HEK293T (cell line): ENCODE data around the gene IRF6.

ENCODE experiments used
- CTCF ChIA-PET: fragments of 350-600 bp; formaldehyde crosslinking; extraction: SDS; loops from one replicate; lab custom pipeline; 2021; ENCODE audit warnings: antibody characterized with exemption, inconsistent platforms; lab: Yijun Ruan, JAX
- POLR2A ChIA-PET: fragments of 350-600 bp; formaldehyde crosslinking; extraction: SDS; loops from one replicate; lab custom pipeline; 2020; ENCODE audit warnings: antibody characterized with exemption, inconsistent platforms; lab: Yijun Ruan, JAX
- DNase-seq: peaks from one replicate; pipeline ENCODE4 v3.0.0; 2012; ENCODE audit warnings: mixed read lengths; ENCODE audit errors: extremely low spot score
- ARNT ChIP-seq: fragments of 450-650 bp; IDR thresholded peaks from 2 replicates; pipeline ENCODE4 v1.6.1; 2017; ENCODE audit warnings: mild to moderate bottlenecking
- BHLHE40 ChIP-seq: fragments of 450-650 bp; IDR thresholded peaks from 2 replicates; pipeline ENCODE4 v1.6.1; 2016; ENCODE audit warnings: mild to moderate bottlenecking, moderate library complexity, borderline replicate concordance
- CTBP1 ChIP-seq: fragments of 450-650 bp; IDR thresholded peaks from 2 replicates; pipeline ENCODE4 v1.6.1; 2016; ENCODE audit warnings: borderline replicate concordance
- ELF4 ChIP-seq: fragments of 450-650 bp; IDR thresholded peaks from 2 replicates; pipeline ENCODE4 v1.6.1; 2017; ENCODE audit warnings: antibody characterized with exemption
- FOXA1 ChIP-seq: fragments of 450-650 bp; IDR thresholded peaks from 2 replicates; pipeline ENCODE4 v1.6.1; 2016; ENCODE audit warnings: mild to moderate bottlenecking
- FOXK2 ChIP-seq: fragments of 450-650 bp; IDR thresholded peaks from 2 replicates; pipeline ENCODE4 v1.6.1; 2016; ENCODE audit warnings: mild to moderate bottlenecking
- FOXM1 ChIP-seq: fragments of 450-650 bp; IDR thresholded peaks from 2 replicates; pipeline ENCODE4 v1.6.1; 2017; ENCODE audit warnings: mild to moderate bottlenecking, borderline replicate concordance
- HDGF ChIP-seq: fragments of 450-650 bp; IDR thresholded peaks from 2 replicates; pipeline ENCODE4 v1.6.1; 2017; ENCODE audit warnings: antibody characterized with exemption, borderline replicate concordance
- L3MBTL2 ChIP-seq: fragments of 450-650 bp; conservative IDR thresholded peaks from 2 replicates; pipeline ENCODE4 v1.6.1; 2016; ENCODE audit warnings: mild to moderate bottlenecking
- LEF1 ChIP-seq: fragments of 450-650 bp; IDR thresholded peaks from 2 replicates; pipeline ENCODE4 v1.6.1; 2017; ENCODE audit warnings: mild to moderate bottlenecking, borderline replicate concordance
- NFRKB ChIP-seq: fragments of 450-650 bp; IDR thresholded peaks from 2 replicates; pipeline ENCODE4 v1.6.1; 2016; ENCODE audit warnings: mild to moderate bottlenecking, moderate library complexity
- SP1 ChIP-seq: fragments of 450-650 bp; IDR thresholded peaks from 2 replicates; pipeline ENCODE4 v1.6.1; 2017
- SUZ12 ChIP-seq: fragments of 450-650 bp; IDR thresholded peaks from 2 replicates; pipeline ENCODE4 v1.6.1; 2016; ENCODE audit warnings: mild to moderate bottlenecking
- TARDBP ChIP-seq: fragments of 450-650 bp; IDR thresholded peaks from 2 replicates; pipeline ENCODE4 v1.6.1; 2016
- ZNF384 ChIP-seq: fragments of 450-650 bp; IDR thresholded peaks from 2 replicates; pipeline ENCODE4 v1.6.1; 2016
- TF ChIP-seq, protein P1 (sequence below): fragments of 450-650 bp; IDR thresholded peaks from 2 replicates; pipeline ENCODE4 v1.6.1; 2016

The IRF6 gene

DNA sequence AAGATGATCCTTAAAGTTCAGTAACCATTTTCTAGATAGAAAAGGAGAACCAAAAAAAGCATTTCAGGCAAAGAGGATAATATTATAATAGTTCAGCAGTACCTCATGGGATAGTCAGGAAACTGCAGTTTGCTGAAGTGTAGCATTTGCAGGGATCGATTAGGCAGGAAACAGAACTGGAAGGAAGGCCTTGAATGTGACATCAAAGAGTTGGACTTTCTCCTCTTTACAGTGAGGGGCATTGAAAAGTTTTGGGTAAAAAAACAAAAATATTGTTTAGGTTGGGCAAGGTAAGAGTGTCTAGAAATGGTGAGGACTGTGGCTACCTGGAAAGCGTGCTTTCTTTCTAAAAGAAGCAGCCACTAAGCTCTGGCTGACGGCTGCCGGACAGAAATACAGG, 8.0 kb upstream of the IRF6 start:
- TF ChIP-seq ELF4 (no peak), CTBP1 (no peak), L3MBTL2 (no peak), LEF1 (no peak)
- ChIA-PET POLR2A (no interaction called here), CTCF (interaction anchor here (1.7 kb wide), 1 partner anchor 9 kb away, joined by 11 read pairs; no protein-coding TSS in a partner anchor)
- no peak for DNase-seq

DNA sequence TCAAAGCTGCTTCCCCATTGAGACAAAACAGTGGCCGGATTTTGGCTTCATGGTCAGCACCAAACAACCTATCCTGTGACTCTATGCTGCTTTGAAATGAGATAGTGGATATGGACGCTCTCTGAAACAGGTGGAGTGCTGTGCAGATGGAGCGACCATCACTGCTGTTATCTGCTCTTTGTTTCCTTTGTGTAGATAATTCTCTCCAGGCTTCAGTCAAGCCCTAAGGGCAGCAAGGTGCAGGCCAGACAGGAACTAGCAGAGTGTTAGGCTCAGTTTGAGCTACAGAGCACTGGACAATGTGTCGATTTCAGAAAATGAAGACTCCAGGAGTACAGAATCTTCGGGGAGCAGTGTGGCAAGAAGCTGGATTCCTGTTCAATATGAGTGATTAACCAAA, 4.8 kb upstream of the IRF6 start:
- ChIA-PET POLR2A (interaction anchor here (1.1 kb wide), 1 partner anchor 17 kb away, joined by 3 read pairs; the partner anchor contains the start of gene UTP25), CTCF (interaction anchor here (1.9 kb wide), 1 partner anchor 12 kb away, joined by 9 read pairs; no protein-coding TSS in a partner anchor)
- no peak for DNase-seq
- no peak for TF ChIP-seq ELF4
- no peak for TF ChIP-seq L3MBTL2
- no peak for TF ChIP-seq CTBP1
- TF ChIP-seq LEF1, result no peak
- TF ChIP-seq TARDBP, result no peak
- TF ChIP-seq HDGF, result no peak
- TF ChIP-seq SP1, result no peak
- no peak for TF ChIP-seq FOXA1
- no peak for TF ChIP-seq BHLHE40
- TF ChIP-seq SUZ12, result no peak
- TF ChIP-seq ARNT, result no peak
- no peak for TF ChIP-seq ZNF384
- TF ChIP-seq, protein P1, sequence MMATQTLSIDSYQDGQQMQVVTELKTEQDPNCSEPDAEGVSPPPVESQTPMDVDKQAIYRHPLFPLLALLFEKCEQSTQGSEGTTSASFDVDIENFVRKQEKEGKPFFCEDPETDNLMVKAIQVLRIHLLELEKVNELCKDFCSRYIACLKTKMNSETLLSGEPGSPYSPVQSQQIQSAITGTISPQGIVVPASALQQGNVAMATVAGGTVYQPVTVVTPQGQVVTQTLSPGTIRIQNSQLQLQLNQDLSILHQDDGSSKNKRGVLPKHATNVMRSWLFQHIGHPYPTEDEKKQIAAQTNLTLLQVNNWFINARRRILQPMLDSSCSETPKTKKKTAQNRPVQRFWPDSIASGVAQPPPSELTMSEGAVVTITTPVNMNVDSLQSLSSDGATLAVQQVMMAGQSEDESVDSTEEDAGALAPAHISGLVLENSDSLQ, result no peak
- no peak for TF ChIP-seq NFRKB
- TF ChIP-seq FOXM1, result no peak
- no peak for TF ChIP-seq FOXK2

DNA sequence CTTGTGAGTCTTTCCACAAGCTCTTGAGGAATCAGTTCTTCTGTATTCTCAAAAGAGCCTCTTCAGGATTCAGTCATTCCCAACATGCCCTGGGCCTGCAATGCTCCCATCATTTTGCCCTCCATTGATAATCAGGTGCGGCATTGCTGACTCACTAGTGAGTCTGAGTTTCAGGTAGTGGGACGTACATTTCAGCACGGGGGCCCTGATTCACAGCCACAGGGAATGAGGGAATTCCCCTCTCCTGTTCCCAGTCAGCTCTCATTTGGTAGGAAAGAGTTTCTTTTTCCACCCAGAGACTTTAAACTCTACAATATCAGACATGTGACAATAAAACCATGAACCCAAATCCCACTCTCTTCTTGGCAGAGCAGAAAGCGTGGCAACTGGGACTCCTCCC, 3.7 kb upstream of the IRF6 start:
- TF ChIP-seq FOXM1, result no peak
- no peak for TF ChIP-seq LEF1
- POLR2A ChIA-PET, result no interaction called here
- CTCF ChIA-PET, result no interaction called here
- DNase-seq, result no peak

DNA sequence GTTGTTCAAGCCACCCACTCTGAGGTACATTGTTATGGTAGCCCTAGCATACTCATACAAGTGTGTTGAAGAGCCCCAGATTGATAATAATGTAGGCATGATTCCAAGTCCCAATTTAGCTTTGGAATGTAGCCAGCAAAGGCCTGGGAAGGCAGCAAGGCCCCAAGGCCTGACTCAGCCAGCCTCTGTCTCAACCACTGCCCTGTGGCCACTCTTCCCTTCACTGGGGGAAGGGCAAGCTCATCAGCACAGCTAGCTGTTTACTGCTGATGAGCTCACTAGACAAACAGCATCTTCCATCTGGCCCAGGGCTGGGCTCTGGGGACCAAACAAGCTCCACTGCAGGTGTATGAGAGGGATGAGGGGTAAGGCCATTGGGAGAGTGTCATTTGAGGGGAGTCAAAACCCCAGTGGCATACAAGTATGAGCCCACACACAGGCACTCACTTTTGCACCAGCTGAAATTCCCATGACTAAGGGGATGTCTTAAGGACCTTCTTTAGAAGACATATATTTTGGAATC, 2.2 kb upstream of the IRF6 start:
- POLR2A ChIA-PET, result interaction anchor here (0.6 to 2.2 kb wide), 3 partner anchors 15 to 24 kb away, joined by 3 to 9 read pairs (median 3); partner anchors contain the start of genes C1orf74 and UTP25
- TF ChIP-seq, protein P1, result no peak
- no peak for TF ChIP-seq ARNT
- TF ChIP-seq ELF4, result no peak
- no peak for TF ChIP-seq LEF1
- no peak for TF ChIP-seq FOXM1
- no peak for TF ChIP-seq SP1
- TF ChIP-seq SUZ12, result no peak
- no peak for TF ChIP-seq FOXK2
- no peak for TF ChIP-seq HDGF
- no peak for TF ChIP-seq BHLHE40
- TF ChIP-seq FOXA1, result no peak
- TF ChIP-seq ZNF384, result no peak
- TF ChIP-seq L3MBTL2, result no peak
- no peak for TF ChIP-seq CTBP1
- TF ChIP-seq NFRKB, result no peak
- CTCF ChIA-PET, result interaction anchor here (0.6 to 1.2 kb wide), 2 partner anchors 15 to 19 kb away, joined by 4 to 5 read pairs; no protein-coding TSS in a partner anchor
- DNase-seq, result no peak

GRCh38 chr1:209807509-209807908, 1.6 kb upstream of the IRF6 start:
- CTCF ChIA-PET, result interaction anchor here (1.2 kb wide), 1 partner anchor 15 kb away, joined by 5 read pairs; no protein-coding TSS in a partner anchor
- POLR2A ChIA-PET, result interaction anchor here (0.6 to 2.2 kb wide), 3 partner anchors 15 to 23 kb away, joined by 3 to 9 read pairs (median 3); partner anchors contain the start of genes C1orf74 and UTP25
- DNase-seq, result no peak
- TF ChIP-seq, protein P1, result no peak
- no peak for TF ChIP-seq FOXM1
- TF ChIP-seq TARDBP, result no peak
- no peak for TF ChIP-seq HDGF
- TF ChIP-seq ARNT, result no peak
- TF ChIP-seq SUZ12, result no peak
- TF ChIP-seq FOXK2, result no peak
- TF ChIP-seq LEF1, result no peak
- TF ChIP-seq L3MBTL2, result no peak
- no peak for TF ChIP-seq SP1
- no peak for TF ChIP-seq BHLHE40
- no peak for TF ChIP-seq ZNF384
- no peak for TF ChIP-seq ELF4

- ChIA-PET CTCF (no interaction called here), POLR2A (interaction anchor here (1.1 kb wide), 1 partner anchor 10 kb away, joined by 3 read pairs; no protein-coding TSS in a partner anchor)
- TF ChIP-seq ARNT (no peak), BHLHE40 (no peak), ZNF384 (no peak), FOXK2 (no peak), FOXA1 (no peak), CTBP1 (no peak), FOXM1 (no peak)
- TF ChIP-seq, protein P1, result no peak
Measured at GRCh38 chr1:209805341-209805781, 581 bp downstream of the IRF6 start.

More at GRCh38 chr1:209805341-209805781, 581 bp downstream of the IRF6 start:
- no peak for DNase-seq
